Globus pallidus (tissue), 1 donor: Measurements from ENCODE around the gene OLA1.
A peak's percentile ranks its signal among the peaks of the same experiment; 100 is the strongest.

Experiments used
- DNase-seq: peaks from one replicate; pipeline ENCODE4 v3.0.0-alpha.2; 2015; ENCODE audit warnings: low spot score

Gene OLA1

DNA sequence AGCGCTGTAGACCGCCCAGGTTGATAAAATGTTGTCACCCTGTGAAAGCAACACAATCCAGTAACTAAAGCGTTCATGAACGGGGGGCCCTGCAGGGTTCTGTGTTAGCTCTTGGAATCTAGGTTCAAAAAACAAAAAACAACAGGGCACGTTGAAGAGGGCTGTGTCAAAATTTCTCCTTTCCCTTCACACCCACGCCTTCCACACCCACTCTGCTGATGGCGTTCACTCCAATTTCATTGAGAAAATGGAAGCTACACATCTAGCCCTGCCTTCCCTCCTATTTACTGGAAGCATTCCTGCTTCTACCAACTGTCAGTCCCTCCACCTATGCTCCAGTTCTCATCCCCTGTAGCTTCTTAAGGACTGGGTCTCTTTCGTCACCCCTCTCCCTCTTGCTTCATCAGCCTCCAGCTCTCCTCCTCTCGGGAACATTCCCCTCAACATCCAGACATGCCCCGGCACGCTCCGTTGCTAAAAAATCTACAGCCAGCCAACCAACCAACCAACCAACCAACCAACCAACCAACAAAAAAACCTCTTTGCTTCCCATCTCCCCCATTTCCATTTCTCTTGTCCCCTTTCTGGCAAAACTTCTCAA lies 184.7 kb downstream of the OLA1 start:
- no peak for DNase-seq

GRCh38 chr2:174062934-174063333 lies 185.4 kb downstream of the OLA1 start:
- no peak for DNase-seq

GRCh38 chr2:174059884-174060244 lies 188.5 kb downstream of the OLA1 start:
- no peak for DNase-seq

- no peak for DNase-seq
These were observed 189.0 kb downstream of the OLA1 start for GRCh38 chr2:174059178-174059883.

DNA sequence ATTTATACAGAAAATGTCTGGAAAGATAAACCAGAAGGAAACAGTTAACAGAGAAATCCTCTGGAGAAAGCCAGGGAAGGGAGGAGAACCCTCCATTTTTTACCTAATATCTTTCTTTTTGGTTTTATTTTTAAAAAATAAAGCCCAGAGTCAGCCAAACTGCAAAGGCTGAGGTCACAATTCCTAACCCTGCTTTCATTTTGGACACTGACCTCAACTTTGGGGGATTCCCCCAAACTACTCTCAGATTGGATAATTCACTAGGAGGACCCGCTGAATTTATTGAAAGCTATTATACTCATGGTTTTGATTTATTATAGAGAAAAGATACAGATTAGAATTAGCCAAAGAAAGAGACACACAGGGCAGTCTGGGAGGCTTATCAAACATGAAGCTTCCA lies 189.9 kb downstream of the OLA1 start:
- DNase-seq = no peak

DNA sequence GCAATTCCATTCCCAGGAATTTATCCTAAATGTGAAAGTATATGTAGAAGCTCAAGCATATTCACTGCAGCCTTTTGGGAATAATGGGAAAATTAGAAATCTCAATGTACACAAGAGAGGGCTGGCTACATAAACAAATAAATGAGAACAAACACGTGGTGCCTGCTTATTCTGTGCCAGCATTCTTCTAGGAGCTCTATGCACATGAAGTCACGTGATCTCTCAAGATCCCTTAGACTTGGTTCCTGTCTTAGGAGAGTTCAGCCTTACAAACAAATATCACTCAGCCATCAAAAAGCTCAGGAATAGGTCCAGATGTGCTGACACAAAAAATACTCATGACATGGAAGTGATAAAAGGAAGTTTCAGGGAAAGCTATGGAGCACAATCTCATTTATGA lies 190.3 kb downstream of the OLA1 start:
- no peak for DNase-seq

DNA sequence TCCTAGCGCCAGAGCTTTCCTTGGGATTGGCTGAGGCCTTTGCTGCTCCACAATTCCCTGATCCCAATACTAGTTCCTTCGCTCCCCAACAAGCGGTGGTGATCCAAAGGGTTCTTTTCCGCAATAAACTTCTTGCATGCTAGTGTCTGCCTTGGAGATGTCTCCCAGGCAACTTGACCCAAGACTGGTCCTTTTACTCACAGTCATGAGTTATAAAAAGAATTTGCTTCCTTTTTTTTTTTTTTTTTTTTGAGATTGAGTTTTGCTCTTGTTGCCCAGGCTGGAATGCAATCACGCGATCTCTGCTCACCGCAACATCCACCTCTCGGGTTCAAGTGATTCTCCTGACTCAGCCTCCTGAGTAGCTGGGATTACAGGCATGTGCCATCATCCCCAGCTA lies 193.4 kb downstream of the OLA1 start:
- no peak for DNase-seq

- DNase-seq = no peak
These were observed 194.8 kb downstream of the OLA1 start for GRCh38 chr2:174053355-174054151.

DNA sequence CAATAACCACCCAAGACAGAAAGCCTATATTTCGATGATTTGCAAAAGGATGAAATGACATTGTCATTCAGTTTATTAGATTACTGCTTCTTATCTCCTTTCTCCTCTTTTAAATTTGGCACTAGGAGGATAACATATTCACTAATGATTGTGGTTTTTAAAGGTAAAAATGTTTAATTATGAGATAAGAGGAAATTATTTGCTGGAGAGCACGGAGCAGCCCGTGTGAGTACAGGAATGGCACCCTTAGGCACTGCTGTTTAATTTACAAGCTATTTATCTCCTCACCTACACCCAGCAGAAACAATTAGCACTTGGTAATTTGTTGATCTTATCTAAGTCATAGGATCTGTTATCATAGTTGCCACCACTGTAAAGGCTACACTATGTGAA lies 195.8 kb downstream of the OLA1 start:
- DNase-seq = no peak

DNA sequence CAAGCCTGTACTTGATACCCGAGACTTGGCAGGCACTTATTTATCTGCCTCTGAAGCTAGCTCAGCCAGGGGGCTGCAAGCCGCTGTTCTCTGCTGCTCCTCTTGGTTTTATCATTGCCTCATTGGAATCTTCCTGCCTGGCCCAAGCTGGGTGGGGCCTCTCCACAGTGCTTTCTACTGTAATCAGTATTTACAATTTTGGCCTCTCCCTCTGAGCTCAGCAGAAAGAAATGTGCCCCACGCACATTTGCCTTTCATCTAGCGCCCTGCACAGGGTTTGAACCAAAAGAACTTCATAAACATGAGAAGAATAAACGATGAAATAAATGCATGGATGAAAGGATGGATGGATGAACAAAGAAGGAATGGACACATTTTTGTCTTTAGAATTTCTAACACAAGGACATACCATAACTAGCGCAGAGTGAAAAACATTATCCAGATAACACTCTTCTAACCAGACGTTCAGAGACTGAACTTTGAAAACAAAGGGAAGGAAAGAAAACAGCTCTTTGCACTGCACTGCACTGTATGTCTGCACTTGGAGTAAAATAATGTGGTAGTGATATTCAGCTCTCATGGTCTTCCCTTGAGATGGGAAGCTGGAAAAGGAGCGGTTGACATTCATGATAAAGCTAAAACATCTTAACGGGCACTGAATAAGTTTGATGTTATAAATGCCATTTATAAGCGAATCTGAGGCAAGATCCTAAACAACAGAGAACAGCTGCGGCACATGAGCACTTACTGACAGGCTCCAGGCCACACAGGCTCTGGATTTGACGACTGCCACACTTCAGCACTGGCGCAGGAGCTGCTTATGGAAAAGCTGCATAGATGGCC lies 196.4 kb downstream of the OLA1 start:
- no peak for DNase-seq

GRCh38 chr2:174051068-174051467 lies 197.3 kb downstream of the OLA1 start:
- DNase-seq = no peak

DNA sequence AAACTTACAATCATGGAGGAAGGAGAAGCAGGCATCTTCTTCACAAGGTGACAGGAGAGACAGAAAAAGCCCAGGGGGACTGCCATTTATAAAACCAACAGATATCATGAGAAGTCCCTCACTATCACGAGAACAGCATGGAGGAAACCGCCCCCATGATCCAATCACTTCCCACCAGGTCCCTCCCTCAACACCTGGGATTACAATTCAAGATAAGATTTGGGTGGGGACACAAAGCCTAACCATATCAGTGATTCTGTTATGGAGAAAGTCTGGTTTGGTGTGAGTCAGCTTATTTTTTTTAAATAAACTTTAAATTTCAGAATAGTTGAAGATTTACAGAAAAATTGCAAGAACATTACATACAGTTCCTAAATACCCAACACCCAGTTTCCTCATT lies 198.4 kb downstream of the OLA1 start:
- DNase-seq = no peak

GRCh38 chr2:174048243-174048642 lies 200.1 kb downstream of the OLA1 start:
- no peak for DNase-seq

DNA sequence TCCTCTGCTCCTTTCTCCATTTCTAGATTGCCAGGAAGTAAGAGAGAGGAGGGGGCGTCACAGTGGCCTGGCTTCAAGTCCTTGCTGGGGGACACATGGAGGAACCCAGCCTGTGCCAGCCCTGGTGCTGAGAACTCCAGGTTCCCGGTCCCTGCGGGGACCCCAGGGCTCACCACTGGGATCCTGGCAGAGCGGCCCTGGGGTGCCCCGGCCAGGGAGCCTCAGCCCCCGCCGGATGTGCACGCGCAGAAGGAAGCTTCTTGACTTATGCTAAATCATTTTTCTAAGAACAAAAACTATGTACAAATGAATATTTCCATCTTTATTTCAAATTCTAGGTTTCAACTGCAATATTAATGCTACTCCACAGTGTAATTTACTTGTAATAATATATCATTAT lies 200.6 kb downstream of the OLA1 start:
- no peak for DNase-seq

- DNase-seq = no peak
These were observed 202.2 kb downstream of the OLA1 start for GRCh38 chr2:174046172-174046571.

- no peak for DNase-seq
These were observed 203.8 kb downstream of the OLA1 start for GRCh38 chr2:174044556-174044955.

DNA sequence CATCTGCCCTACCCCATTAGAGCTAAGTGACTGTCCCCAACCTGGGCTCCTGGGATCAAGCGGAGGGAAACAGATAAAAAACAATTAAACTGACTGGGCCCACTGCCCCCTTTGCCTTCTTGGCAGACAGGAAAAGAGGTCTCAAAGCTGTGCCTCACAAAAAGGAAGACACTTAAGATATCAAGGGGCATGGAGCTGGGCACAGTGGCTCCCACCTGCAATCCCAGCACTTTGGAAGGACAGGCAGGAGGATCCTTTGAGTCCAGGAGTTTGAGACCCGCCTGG lies 208.0 kb downstream of the OLA1 start:
- DNase-seq = no peak

DNA sequence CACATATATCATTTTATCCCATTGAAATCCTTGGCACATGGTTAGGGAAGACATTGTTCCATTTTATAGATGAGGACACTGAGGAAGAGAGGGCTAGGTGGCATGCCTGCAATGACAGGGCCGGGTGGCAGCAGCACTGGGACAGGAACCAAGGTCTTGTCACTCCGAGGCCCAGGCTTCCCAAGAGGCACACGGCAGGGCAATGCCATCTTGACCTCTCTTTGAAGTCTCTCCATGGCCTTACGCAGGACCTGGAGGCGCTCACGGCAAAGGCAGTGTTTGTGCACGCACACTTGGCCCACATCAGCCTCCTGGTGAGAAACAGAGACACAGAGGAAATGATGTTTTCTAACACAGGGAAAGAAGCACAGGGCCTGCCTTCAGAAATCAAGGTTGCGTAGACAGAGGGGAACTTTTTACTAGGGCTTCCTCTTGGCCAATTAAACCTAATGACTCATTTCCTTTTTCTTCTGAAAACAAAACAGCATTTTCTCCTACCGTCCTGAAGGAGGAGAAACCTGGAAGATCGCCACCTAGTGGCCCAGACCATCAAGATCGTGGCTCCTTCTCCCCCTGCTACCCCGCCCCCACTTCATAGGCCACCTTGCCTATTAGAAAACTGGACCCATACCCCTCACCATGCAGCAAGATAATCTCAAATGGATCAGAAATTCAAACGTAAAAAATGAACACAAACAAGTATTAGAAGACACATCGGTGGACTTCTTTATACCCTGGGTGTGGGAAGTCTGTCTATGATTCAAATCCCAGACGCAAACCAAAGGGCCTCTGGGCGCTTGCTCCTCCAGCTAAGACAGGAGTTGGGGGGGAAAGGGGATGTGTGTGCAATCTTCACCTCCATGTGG lies 208.5 kb downstream of the OLA1 start:
- DNase-seq = peak; percentile 82

DNA sequence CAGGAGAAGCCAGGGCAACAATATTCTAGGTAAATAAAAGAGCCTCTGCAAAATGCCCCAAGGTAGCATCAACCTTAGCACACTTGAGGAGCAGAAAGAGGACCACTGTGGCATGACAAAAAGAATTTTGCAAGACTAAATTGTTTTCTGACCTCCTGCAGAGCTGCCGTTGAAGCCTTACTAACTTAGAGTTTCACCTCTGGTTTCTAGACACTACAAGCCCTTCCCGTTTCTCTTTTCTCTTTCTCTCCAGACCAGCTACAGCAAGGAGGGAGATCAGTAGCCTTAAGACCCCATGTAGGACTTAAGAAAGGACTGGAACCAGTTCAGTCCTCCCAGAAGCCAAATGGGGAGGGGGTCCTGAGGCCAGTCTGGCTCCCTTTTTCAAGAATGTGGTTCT lies 209.9 kb downstream of the OLA1 start:
- DNase-seq = no peak

- no peak for DNase-seq
These were observed 211.5 kb downstream of the OLA1 start for GRCh38 chr2:174036825-174037224.

- no peak for DNase-seq
These were observed 212.2 kb downstream of the OLA1 start for GRCh38 chr2:174035981-174036742.
